GM19324 (cell line): Measurements from ENCODE around the gene CEP192.
"Not testable (repeated sequence)": the region's sequence is repeated elsewhere in the genome, so short reads cannot be mapped to it uniquely, and the experiment has no call there.

ENCODE experiments used
- ATAC-seq: cut with Tn5 transposase; IDR thresholded peaks from one replicate; pipeline ENCODE4 v1.9.1; 2021; ENCODE audit warnings: mild to moderate bottlenecking, moderate library complexity; ENCODE audit not compliant: unreplicated experiment, low FRiP score

Gene CEP192

GRCh38 chr18:12989397-12990122 is 1.6 kb upstream of the CEP192 start:
- no peak for ATAC-seq

- ATAC-seq: no peak
Observed at GRCh38 chr18:12990123-12990475, 1.1 kb upstream of the CEP192 start.

DNA sequence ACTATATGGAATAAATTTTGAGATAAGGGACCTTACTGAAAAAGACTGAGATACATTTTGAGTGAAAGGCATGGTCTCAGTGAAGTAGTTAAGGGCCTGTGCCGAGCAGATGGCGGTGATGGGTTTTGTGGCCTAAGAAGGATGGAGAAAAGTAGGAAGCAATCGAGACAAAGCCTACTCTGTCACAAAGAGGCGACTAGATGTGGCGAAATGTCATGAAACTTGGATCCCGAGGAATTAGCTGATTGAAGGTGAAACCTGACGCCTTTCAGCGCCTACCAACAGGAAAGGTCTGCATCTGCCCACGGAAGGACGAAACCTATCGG is 558 bp upstream of the CEP192 start:
- ATAC-seq: no peak

DNA sequence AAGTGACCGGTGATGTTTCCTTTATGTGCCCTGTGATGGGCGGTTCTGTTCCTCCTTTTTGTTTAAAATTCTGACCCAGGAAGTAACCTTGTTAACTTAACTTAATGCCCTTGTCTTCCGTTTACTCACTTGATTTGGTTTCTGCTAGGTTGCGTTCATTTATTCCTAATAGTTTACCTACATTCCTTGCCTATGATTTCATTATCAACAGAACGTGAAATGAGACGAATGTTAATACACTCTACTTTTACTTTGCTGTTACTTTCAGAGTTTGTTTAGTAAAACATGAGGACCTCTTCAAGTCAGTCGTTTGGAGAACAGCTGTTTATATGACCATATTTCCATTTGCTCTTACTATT is 638 bp downstream of the CEP192 start:
- ATAC-seq: no peak

DNA sequence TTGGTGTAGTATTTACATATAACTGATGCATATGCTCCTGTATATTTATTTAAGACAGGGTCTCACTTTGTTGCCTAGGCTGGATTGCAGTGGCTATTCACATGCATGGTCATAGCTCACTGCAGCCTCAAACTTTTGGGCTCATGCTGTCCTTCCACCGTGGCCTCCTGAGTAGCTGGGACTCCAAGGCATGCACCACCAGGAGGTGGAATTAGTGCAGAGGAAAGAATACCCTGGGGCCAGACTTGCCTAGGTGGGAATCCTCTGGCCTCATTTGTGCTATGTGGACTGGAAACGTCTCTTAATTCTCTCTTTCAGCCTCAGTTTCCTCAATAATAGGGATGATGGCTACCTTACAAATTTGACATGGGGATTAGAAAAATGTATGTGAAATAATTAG is 2.3 kb downstream of the CEP192 start:
- ATAC-seq: no peak

GRCh38 chr18:12995424-12995823 is 4.3 kb downstream of the CEP192 start:
- no peak for ATAC-seq

DNA sequence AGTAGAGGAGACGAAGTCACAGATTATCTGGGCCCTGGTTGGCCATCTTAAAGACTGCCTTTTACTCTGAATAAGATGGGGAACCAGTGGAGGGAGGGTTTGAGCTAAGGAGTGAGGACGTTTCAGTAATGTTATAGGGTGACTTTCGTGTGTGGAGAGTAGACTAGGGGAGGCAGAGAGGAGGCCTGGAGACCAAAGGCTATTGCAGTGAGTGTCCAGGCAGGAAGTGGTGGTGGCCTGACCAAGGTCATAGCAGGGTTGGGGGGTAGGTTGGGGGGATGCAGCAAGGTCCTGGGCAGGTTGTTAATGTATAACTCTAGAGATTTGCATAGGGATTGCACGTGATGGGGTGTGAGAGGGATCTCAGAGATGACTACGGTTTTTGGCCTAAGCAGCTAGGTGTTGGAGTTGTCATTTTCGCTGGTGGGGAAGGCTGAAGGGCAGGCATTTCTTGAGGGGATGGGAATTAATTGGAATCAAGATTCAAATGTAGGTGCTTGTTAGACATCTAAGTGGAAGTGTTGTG is 4.9 kb downstream of the CEP192 start:
- no peak for ATAC-seq

- no peak for ATAC-seq
Observed at GRCh38 chr18:12996661-12997292, 5.6 kb downstream of the CEP192 start.

DNA sequence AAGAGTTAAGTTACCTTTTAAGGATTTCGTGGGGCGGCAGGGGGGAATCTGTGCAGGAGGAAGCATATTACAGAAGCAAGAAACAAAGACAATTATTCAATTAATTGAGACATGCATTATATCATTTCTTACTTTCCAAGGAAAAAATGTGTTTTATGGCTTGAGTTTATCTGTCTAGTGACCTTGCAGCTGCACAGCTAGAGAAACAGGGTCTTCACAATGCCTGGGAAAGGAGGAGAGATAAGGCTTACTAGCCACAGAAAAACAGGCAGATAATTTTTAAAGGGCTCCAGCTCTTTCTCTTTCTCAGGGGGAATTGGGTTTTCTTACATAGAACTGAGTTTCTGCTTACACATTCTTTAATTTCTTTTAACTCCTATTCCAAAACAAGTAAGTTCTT is 6.2 kb downstream of the CEP192 start:
- not testable (repeated sequence) for ATAC-seq

GRCh38 chr18:12998332-12999060 is 7.3 kb downstream of the CEP192 start:
- no peak for ATAC-seq

GRCh38 chr18:13003466-13003896 is 12.3 kb downstream of the CEP192 start:
- ATAC-seq: no peak

GRCh38 chr18:13004396-13004795 is 13.2 kb downstream of the CEP192 start:
- no peak for ATAC-seq

DNA sequence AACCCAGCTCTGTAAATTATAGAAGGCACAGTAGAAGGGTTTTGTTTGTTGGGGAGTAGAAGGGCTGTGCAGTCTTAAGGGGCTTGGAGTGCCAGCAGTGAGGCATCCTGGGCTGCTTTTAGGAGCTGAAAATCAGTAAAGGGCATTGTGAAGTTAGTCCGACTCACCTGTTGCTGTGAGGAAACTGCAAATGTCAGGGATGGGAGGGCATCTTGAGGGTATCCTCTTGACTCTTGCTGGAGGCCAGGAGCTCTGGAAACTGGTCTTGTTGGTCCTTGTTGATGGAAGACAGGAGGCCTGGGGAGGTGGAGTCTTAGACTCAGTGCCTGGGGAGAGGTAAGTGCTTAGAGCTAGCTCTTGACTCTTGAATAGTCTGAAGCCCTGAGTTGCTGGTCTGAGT is 14.1 kb downstream of the CEP192 start:
- no peak for ATAC-seq

DNA sequence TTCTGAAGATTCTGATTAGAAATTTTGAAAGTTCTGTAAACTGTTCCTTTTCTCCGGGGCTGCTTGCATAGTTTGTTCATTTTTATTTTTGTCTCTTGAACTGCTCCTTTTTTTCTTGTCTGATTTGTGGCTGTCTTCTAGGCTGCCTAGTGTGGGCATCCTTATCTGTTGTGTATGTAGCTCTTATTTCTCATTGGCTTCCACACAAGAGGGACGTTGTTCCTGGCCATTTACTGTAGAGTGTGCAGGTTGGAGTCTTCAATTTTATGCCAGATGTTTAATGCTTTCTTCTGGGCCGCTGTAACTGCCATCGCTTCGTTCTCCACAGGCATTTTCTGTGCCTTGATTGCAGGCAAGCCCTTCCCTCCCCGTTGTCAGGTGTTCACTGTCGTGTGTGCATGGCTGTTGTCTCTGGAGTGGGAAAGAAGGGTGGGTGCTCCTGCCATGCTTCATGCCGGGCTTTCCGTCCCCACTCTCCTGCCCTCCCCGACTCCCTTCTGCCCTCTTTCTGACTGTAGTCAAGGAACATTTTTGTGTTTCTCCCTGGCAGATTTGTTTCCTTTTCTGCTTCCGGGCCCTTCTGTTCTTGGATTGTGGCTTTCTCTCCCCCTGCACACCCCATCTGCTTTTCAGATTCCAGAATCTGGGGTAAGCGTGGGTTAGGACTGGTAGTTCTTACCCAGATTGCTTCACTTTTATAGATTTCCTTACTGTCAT is 15.5 kb downstream of the CEP192 start:
- no peak for ATAC-seq

GRCh38 chr18:13007248-13007560 is 16.0 kb downstream of the CEP192 start:
- no peak for ATAC-seq

GRCh38 chr18:13011719-13012118 is 20.6 kb downstream of the CEP192 start:
- no peak for ATAC-seq

- ATAC-seq: no peak
Observed at GRCh38 chr18:13014232-13014631, 23.1 kb downstream of the CEP192 start.

DNA sequence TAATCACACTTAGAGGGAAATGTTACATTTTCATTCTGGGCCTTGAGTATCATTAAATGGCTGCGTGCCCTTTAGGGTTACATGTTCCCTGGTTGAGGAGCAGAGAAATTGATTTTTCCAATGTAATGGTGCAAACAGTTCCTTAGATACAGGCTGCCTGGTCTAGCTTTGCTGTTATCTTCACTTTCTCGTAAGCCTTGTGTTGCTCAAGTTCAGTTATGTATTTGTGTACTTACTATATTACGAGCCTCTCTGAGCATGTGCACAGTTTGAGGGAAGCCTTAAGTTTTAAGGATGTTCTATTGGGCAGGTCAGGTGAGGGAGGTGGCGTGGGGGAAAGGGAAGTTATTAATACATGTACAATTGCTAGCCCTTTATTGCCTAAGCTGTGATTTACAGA is 23.7 kb downstream of the CEP192 start:
- no peak for ATAC-seq

DNA sequence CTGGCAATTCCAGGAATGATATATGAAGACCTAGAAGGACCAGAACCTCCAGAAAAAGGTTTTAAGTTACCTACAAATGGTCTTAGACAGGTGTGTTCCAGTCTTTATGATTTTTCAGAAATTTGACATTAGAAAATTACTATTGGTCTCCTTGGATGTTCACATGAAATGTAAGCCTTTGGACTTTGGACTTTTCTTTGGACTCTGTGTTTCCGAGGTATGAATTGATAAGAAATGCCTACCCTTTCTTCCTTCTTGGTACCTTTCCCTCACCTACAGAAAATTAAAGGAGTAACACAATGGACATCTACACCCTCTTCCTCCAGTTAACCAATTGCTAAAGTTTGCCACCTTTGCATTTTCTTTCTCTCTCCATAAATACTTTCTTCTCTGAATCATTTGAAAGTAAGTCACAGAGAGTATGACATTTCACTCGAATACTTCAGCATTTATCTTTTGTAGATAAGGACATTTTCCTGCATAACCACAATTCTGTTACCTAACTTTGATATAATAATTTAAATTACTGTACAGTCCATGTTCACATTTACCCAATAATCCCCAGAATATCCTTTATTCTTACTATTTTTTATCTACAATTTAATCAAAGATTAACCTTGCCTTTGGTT is 26.2 kb downstream of the CEP192 start:
- no peak for ATAC-seq

GRCh38 chr18:13018374-13018773 is 27.2 kb downstream of the CEP192 start:
- no peak for ATAC-seq

GRCh38 chr18:13019301-13019700 is 28.1 kb downstream of the CEP192 start:
- no peak for ATAC-seq
